MCF 10A (cell line): Measurements from ENCODE around the gene AKAP7. TPM values are rescaled to one million over a fixed set of nuclear protein-coding genes. Genes with fewer than 3 reads are reported as not detected.

Experiments used
- BruUV-seq: library from RNA; stranded (reverse); fragments of 400-500 nt; replicated peaks from 2 replicates; lab custom pipeline; 2021; lab: Mats Ljungman, UMichigan
- CTCF ChIA-PET: fragments of 300-600 bp; sonication (Branson Sonifier 250); formaldehyde crosslinking; extraction: SDS; loops from one replicate; lab custom pipeline; 2021; ENCODE audit warnings: antibody characterized with exemption, inconsistent platforms; lab: Yijun Ruan, JAX
- POLR2A ChIA-PET: fragments of 300-600, 350-650 bp; sonication (Branson Sonifier 250); formaldehyde crosslinking; extraction: SDS; loops from one replicate; lab custom pipeline; 2020; ENCODE audit warnings: antibody characterized with exemption, inconsistent platforms; lab: Yijun Ruan, JAX
- DNase-seq: peaks from one replicate; pipeline ENCODE4 v3.0.0-alpha.2; 2018; ENCODE audit not compliant: unreplicated experiment
- H3K27ac Mint-ChIP-seq: one replicate; pipeline ENCODE4 v1.8.0; 2022; ENCODE audit warnings: mild to moderate bottlenecking, low read depth, mixed read lengths; ENCODE audit not compliant: unreplicated experiment
- H3K27me3 Mint-ChIP-seq: one replicate; pipeline ENCODE4 v1.8.0; 2022; ENCODE audit warnings: mixed read lengths; ENCODE audit not compliant: insufficient read depth, unreplicated experiment
- H3K36me3 Mint-ChIP-seq: one replicate; pipeline ENCODE4 v1.8.0; 2022; ENCODE audit warnings: mild to moderate bottlenecking, moderate library complexity, mixed read lengths; ENCODE audit not compliant: insufficient read depth, unreplicated experiment
- H3K4me1 Mint-ChIP-seq: one replicate; pipeline ENCODE4 v1.8.0; 2022; ENCODE audit warnings: mixed read lengths; ENCODE audit not compliant: insufficient read depth, unreplicated experiment
- H3K4me3 Mint-ChIP-seq: one replicate; pipeline ENCODE4 v1.8.0; 2022; ENCODE audit warnings: mild to moderate bottlenecking, moderate library complexity, mixed read lengths; ENCODE audit not compliant: unreplicated experiment
- H3K9me3 Mint-ChIP-seq: one replicate; pipeline ENCODE4 v1.8.0; 2022; ENCODE audit warnings: mixed read lengths; ENCODE audit not compliant: unreplicated experiment
- CTCF ChIP-seq: fragments of 200-600 bp; IDR thresholded peaks from one replicate; pipeline ENCODE4 v1.8.0; 2022; ENCODE audit warnings: antibody characterized with exemption, mild to moderate bottlenecking; ENCODE audit not compliant: unreplicated experiment
- intact Hi-C: fragments of 100-400 bp; cut with micrococcal nuclease; formaldehyde crosslinking; loops from 2 replicates; pipeline ENCODE4 v1.14.1; 2022
- total RNA-seq: library from RNA; stranded (reverse); gene quantifications from 2 replicates; pipeline ENCODE4 v1.2.3, GENCODE V29; 2022

The AKAP7 gene
- total RNA-seq, 1 experiment from 2014 or later = 5.6 TPM

GRCh38 chr6:131167773-131168172, 32.5 kb downstream of the AKAP7 start:
- ChIA-PET POLR2A (no interaction called here), CTCF (interaction anchor here (0.6 to 1.9 kb wide), 3 partner anchors 12 to 283 kb away, joined by 3 to 16 read pairs (median 3); no protein-coding TSS in a partner anchor)
- Mint-ChIP-seq H3K4me1 (peaks cover 7% of the 10 kb centered on the region), H3K27ac (no peak overlapping the region), H3K36me3 (peaks cover 3% of the 10 kb centered on the region), H3K9me3 (no peaks in the 10 kb centered on the region), H3K27me3 (no peaks in the 10 kb centered on the region), H3K4me3 (no peak overlapping the region)
- no TSS peak for BruUV-seq
- DNase-seq = no peak
- TF ChIP-seq CTCF = no peak
- intact Hi-C loops = loop anchor here (5.0 kb wide), 2 partner anchors 50 to 280 kb away; no protein-coding TSS in a partner anchor

GRCh38 chr6:131169613-131170012, 34.3 kb downstream of the AKAP7 start:
- Mint-ChIP-seq H3K27ac (no peak overlapping the region), H3K4me3 (no peak overlapping the region), H3K36me3 (no peaks in the 10 kb centered on the region), H3K9me3 (no peaks in the 10 kb centered on the region), H3K4me1 (peaks cover 7% of the 10 kb centered on the region), H3K27me3 (no peaks in the 10 kb centered on the region)
- no peak for DNase-seq
- BruUV-seq = no TSS peak
- ChIA-PET CTCF (no interaction called here), POLR2A (no interaction called here)
- intact Hi-C loops = loop anchor here (5.0 kb wide), 2 partner anchors 52 to 282 kb away; no protein-coding TSS in a partner anchor
- TF ChIP-seq CTCF = no peak

- Mint-ChIP-seq H3K4me3 (no peak overlapping the region), H3K36me3 (no peaks in the 10 kb centered on the region), H3K4me1 (peaks cover 7% of the 10 kb centered on the region), H3K27ac (no peak overlapping the region), H3K27me3 (no peaks in the 10 kb centered on the region), H3K9me3 (no peaks in the 10 kb centered on the region)
- intact Hi-C loops = no loop called here
- BruUV-seq = no TSS peak
- TF ChIP-seq CTCF = no peak
- ChIA-PET CTCF (interaction anchor here (0.6 to 1.3 kb wide), 5 partner anchors 11 to 1132 kb away, joined by 3 to 4 read pairs (median 3); no protein-coding TSS in a partner anchor), POLR2A (no interaction called here)
- peak; percentile 53 for DNase-seq
Measured at GRCh38 chr6:131172222-131172621, 37.0 kb downstream of the AKAP7 start.

DNA sequence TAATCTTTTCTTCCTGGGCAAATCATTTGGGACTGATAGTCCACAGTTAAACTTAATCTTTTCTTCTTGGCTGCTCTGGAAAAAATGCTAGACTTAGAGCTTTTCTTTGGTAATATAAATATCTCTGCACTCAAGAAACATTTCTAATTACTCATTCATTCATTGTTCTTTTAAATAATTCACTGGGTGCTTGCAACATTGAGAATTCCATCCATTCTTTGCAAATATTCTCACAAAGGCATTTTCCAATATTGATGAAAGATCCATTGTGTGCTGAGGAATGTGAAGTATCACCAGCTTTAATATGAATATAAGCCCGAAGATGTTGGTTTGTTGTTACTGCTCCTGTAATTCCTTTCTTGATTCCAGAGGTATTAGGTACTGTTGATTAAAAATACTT, 38.4 kb downstream of the AKAP7 start:
- H3K36me3 Mint-ChIP-seq = no peaks in the 10 kb centered on the region
- DNase-seq = no peak
- ChIA-PET CTCF (no interaction called here), POLR2A (no interaction called here)
- no peak for TF ChIP-seq CTCF
- H3K27me3 Mint-ChIP-seq = no peaks in the 10 kb centered on the region
- BruUV-seq = no TSS peak
- H3K4me3 Mint-ChIP-seq = no peak overlapping the region
- peaks cover 7% of the 10 kb centered on the region for H3K4me1 Mint-ChIP-seq
- H3K27ac Mint-ChIP-seq = no peak overlapping the region
- no peaks in the 10 kb centered on the region for H3K9me3 Mint-ChIP-seq
- intact Hi-C loops = no loop called here
